Esophagus muscularis mucosa (tissue), 4 donors: ENCODE data around the gene SLC12A8.

Experiments used
- CTCF ChIP-seq, 3 experiments: fragments of 200-600 bp in 2 of 3; fragments of 450-650 bp in 1 of 3; sonication (generic) in 2 of 3; IDR thresholded peaks; one replicate each; pipeline ENCODE4 v1.5.1; 2017 to 2019; ENCODE audit warnings: antibody characterized with exemption in 3 of 3, mild to moderate bottlenecking in 2 of 3, moderate library complexity in 1 of 3
- EP300 ChIP-seq: sonication (generic); formaldehyde crosslinking; IDR thresholded peaks from one replicate; pipeline ENCODE4 v1.6.1; 2017; ENCODE audit warnings: antibody characterized with exemption
- POLR2A ChIP-seq: fragments of 450-650 bp; IDR thresholded peaks from one replicate; pipeline ENCODE4 v1.6.1; 2017; ENCODE audit warnings: antibody characterized with exemption, moderate library complexity, mild to moderate bottlenecking, low read depth

- no peak for TF ChIP-seq EP300
- TF ChIP-seq CTCF (IDR thresholded peaks at IDR 0.05) = no peak
- no peak for TF ChIP-seq POLR2A
These were observed 173.1 kb downstream of the SLC12A8 start for GRCh38 chr3:125039131-125040100.
